ENCODE measurements around the gene TUFT1.

TUFT1 gene

GRCh38 chr1:151626740-151627334 lies 86.7 kb downstream of the TUFT1 start:
- no peaks in the 10 kb centered on the region for H3K4me1 ChIP-seq (ENCODE audit: control insufficient read depth, insufficient read depth, low read length)
- H3K27me3 ChIP-seq (ENCODE audit: control insufficient read depth, insufficient read depth, low read length, poor library complexity, severe bottlenecking) = no peaks in the 10 kb centered on the region
- H3K9me3 ChIP-seq (ENCODE audit: control insufficient read depth, low read length) = no peaks in the 10 kb centered on the region
- H3K36me3 ChIP-seq (ENCODE audit: control insufficient read depth, insufficient read depth, low read length) = no peaks in the 10 kb centered on the region
- no peak overlapping the region for H3K27ac ChIP-seq (ENCODE audit: insufficient read depth, low read depth, low read length, poor library complexity, severe bottlenecking)
- H3K4me3 ChIP-seq (ENCODE audit: insufficient read depth, low read depth, low read length) = no peak overlapping the region
- WGBS, 2 experiments = 94 to 97% methylated on average over 2 of the region's 3 CpGs

GRCh38 chr1:151629278-151629677 lies 89.2 kb downstream of the TUFT1 start:
- 95 to 100% methylated on average over 2 of the region's 9 CpGs for WGBS, 2 experiments

More at GRCh38 chr1:151629278-151629677, 89.2 kb downstream of the TUFT1 start:
- Histone ChIP-seq H3K4me1 (ENCODE audit: control insufficient read depth, insufficient read depth, low read length) (peaks cover 8% of the 10 kb centered on the region), H3K27me3 (ENCODE audit: control insufficient read depth, insufficient read depth, low read length, poor library complexity, severe bottlenecking) (no peaks in the 10 kb centered on the region), H3K27ac (ENCODE audit: insufficient read depth, low read depth, low read length, poor library complexity, severe bottlenecking) (no peak overlapping the region), H3K4me3 (ENCODE audit: insufficient read depth, low read depth, low read length) (no peak overlapping the region), H3K36me3 (ENCODE audit: control insufficient read depth, insufficient read depth, low read length) (no peaks in the 10 kb centered on the region), H3K9me3 (ENCODE audit: control insufficient read depth, low read length) (no peaks in the 10 kb centered on the region)

Measured in ectodermal cell (in vitro differentiated cells).